NCI-H510A treated with DMSO at 0.1 percent for 48 hours (cell line): ENCODE data around the gene GALR3.

ENCODE experiments used
- DNase-seq: peaks from one replicate; lab custom pipeline; 2025; lab: John Stamatoyannopoulos, UW

GALR3 gene

DNA sequence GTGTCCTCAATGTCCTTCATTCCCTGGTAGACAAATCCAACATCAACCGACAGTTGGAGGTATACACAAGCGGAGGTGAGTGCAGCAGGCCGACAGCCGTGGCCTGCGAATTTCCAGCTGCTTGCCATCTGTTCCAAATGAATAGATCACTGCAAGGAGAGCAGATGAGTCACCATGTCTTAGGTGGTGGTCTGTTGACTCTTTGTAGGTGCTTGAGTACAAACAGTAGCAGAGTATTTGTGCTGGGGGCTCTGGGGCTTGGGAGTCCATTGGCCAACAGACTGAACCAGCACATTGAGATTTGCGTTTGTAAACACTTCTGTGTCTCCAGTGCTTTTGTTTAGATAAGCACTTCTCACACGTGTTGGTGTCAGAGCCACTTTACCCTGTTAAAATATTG, 47.1 kb downstream of the GALR3 start:
- DNase-seq = no peak
